Dermis microvascular lymphatic vessel endothelial cell (primary cell): Measurements from ENCODE around the gene SH3RF3. TPM values are rescaled to one million over a fixed set of nuclear protein-coding genes. Genes with fewer than 3 reads are reported as not detected.
A peak's percentile ranks its signal among the peaks of the same experiment; 100 is the strongest.

Experiments used
- DNase-seq, 2 donors: peaks; one replicate each; pipeline versions ENCODE4 v3.0.0 to v3.0.0-alpha.2; 2010; ENCODE audit warnings: low read depth in 2 of 2
- total RNA-seq: library from RNA; depleted of rRNA; stranded (reverse); fragments of >200 nt; gene quantifications from 2 replicates; pipeline ENCODE4 v1.2.1, GENCODE V29; 2014

The SH3RF3 gene
- total RNA-seq, 1 donor from 2014 or later, result 4.5 TPM

- DNase-seq, result no peak
These were observed 243.6 kb downstream of the SH3RF3 start for GRCh38 chr2:109372614-109373013.

DNA sequence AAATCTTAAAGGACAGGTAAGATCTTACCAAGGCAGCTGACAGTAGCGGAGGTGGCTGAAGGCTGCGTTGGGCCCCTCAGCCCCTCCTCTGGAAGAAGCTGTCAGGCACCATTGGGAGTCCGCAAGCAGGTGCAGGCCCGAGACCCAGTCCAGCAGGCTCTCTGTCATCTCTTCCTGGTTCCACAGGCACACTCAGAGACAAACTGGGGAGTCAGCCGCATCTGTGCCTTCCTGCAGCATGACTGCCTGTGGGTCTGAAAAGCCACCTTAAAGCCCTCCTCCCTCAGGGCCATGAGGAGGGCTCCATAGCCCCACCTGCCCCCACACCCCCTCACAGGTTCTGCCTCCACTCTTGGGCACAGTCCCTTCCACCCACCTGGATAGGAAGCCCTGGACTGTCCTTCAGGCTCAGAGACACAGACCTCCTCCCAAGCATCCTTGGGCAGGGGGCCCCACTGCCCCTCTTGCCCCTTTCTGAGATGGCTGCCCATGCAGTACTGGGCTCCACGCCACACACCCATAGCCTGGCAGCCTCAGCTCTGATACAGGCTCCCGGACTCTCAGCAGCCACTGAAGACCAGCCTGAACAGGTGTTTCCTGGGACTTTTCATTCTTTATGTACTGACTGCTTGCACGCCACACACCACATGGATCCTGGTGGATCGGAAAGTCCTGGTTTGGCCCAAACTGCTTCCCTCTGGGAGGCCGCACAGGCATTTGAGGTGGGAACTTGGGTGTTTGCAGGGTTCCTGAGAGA is 245.0 kb downstream of the SH3RF3 start:
- no peak for DNase-seq

- DNase-seq, result no peak
These were observed 245.6 kb downstream of the SH3RF3 start for GRCh38 chr2:109374548-109375130.

DNA sequence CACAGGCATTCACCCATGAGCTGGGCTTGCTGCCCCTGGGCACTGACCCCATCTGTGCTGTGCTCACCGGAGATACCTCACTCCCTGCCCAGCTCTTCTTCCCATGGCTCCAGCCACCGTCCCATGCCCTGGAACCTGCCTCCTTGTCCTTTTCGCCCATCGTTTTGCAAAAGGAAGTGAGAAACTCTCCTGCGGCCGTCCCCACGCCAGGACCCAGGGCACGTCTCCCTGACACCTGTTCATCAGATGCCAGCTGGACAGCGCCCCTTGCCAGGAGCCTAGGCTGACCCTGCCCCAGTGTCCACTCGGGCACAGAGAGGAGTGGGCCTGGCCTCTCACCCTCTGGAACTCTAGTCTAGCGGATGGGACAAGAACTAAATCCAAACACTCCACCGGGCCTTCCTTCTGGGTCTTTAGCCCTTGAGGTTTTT is 246.1 kb downstream of the SH3RF3 start:
- no peak for DNase-seq

GRCh38 chr2:109375656-109376055 is 246.7 kb downstream of the SH3RF3 start:
- no peak for DNase-seq

- DNase-seq, result no peak
These were observed 247.1 kb downstream of the SH3RF3 start for GRCh38 chr2:109376115-109376514.

DNA sequence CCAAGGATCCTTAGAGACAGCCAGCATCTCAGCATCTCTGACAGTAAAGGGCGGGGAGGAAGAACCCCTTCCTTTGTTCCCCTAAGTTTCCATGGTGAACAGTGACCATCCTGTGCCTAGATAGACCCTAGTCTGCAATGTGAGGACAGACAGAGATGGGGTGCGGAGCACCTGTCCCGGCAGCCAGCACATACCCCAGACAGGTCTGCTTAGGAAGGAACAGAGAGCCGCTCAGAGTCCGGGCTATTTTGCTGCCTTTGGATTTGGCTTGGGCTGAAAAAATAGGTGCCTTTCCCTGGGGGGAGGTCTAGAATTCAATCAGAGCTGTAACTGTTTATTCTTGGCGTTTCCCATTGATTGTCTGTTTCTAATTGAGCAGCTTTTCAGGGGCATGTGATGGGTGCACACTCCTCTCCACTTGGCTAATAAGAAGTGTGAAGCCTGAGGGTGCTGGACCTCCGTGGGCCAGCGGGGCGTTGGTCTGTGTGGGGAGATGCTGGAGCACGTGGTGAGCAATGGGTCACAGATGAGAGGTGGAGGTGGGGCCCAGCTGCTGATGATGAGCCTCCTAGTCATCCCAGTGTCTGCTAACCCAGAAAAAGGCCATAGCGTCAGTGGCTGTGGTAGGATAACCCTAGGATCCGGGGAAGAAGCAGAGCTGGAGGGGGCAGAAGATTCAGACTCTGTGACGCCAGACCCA is 247.9 kb downstream of the SH3RF3 start:
- no peak for DNase-seq

DNA sequence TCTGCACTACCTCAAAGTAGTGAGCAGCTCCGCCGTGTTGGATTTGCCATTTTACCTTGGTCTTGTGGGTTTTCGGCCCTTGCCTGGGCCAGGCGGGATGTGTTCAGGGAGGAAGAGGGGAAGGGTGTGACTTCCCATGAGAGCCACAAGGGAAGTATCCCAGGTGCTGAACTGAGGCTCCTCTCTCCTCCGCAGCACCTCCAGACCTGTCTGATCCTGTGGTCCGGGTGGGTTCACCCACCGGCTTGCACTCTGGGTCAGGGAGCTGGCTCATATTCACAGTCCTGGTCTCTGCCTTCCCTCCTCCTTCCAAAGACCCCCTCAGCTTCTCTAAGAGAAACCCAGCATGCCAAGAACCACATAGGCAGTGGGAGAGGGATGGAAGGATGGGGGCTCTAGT is 249.0 kb downstream of the SH3RF3 start:
- no peak for DNase-seq

DNA sequence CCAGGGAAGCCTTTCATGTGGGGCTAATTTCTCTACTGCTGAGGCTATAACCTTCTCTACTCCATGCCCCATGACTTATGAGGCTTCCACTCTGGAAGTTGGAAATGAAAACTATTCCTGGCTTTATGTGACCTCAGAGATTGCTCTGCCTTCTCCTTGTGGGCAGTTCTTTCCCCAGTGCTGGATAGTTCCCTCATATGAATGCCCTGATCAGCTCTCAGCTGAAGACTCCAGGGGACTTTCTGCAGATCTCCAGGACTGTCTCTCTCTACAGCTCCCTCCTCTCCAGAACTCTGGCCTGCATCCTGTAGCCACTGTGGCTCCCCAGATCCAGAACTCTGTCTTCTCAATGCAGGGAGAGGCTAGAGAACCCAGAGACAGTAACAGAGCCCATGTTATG is 249.7 kb downstream of the SH3RF3 start:
- DNase-seq, result no peak

DNA sequence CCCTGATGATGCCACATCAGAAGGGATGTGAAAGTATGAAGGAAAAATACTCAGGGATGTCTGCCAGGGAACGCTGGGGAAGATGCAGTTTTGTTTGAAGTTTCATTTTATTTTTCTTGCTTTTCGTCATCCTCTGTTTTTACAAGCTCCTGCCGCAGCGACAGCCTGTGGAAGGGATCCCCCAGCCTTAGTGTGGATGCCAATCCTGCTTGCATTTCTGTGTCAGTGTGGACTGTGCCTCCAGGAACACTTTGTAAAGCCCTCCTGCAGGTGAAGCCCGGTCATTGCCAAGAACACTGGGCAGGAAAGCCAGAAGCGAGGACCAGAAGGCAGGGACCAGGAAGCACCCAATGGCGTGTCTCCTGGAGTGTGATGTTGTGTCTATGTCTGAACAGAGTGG is 250.5 kb downstream of the SH3RF3 start:
- no peak for DNase-seq

- DNase-seq, result peak in 1 of 2 donors; percentile 34
These were observed 251.7 kb downstream of the SH3RF3 start for GRCh38 chr2:109380502-109381326.

DNA sequence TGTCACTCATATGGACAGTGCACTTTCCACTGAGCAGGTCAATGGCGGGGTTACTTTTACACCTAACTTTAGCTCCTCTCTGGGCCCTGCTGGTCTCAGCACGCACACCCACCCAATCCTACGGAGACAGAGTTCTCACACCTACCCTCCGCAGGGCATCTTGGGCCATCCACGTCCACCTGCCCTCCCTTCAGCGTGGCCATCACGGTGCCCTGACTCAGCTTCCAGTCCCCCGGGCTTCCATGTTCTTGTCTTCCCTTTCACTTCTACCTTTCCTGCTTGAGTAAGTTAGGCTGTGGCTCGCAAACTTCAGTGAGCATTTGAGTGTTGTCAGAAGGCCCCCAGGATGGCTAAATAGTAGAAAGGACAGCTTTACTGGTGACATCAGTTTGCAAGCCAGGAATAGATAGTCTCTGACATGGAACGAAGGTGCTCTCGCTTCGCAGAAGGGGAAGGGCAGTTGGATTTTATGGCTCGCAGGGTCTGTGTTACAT is 252.4 kb downstream of the SH3RF3 start:
- DNase-seq, result no peak

DNA sequence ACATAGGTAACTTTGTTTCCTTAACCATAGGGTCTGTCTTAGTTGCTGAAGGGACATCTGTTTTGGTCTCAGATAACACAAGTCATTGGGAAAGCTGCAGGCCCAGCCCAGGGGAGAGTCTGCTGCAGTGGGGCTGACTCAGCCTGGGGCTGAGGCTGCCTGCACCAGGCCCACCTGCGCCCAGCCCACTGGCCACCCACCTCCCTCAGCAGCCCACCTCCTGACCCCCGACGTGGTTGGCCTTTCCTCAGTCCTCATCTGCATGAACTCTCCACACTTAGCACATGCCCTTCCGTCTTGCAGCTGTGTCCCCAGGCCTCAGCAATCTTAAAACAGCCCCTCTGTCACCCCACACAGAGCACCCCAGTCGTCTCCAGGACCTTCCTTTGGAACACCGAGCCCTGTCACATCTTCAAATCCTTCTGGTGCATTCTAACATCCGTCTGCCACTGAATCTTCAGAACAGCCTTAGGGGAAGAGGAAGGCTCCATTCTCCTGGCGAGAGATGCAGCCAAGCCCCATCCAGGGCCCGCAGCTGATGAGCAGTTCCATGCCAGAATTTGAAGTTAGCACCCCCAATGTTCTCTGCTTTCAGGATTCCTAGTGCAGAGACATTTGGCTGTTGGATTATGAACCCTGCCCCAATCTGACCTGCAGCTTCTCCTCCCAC is 253.4 kb downstream of the SH3RF3 start:
- DNase-seq, result no peak

- peak in 1 of 2 donors; percentile 56 for DNase-seq
These were observed 253.9 kb downstream of the SH3RF3 start for GRCh38 chr2:109382951-109383350.

DNA sequence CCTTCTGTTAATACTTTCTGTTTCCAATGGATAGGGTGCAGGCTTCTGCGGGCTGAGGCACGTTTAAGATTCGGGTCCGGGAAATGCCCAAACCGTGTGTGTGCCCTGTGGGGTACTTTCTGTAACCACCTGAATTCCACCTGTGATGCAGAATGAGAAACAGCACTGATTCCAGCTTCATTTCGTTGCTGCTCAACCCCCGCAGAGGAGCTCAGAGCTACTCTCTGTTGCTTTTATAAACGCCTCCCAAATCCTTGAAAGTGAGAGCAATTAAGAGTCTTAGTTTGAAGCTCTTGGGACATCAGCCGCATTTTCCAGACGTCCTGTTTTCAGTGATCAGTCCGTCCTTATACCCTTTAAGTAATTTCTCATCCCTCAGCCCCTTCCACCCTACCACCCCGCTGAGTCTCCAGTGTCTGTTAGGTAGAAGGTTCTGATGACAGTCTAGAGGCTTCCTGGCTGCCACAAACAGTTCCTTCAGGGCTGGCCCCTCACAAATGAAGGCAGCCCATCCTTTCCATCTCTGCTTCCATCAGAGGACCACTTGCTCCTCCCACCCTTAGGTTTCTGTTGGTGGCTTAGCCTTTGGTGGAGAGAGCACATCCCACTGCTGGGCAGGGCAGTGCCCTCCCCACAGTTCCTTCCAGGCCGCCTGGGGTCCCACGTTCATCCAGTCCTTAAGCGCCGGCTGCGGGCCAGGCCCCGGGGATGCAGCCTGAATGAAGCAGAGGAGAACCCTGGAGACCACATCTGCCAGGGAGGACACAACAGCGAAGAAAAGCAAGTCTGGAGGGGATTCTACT is 254.7 kb downstream of the SH3RF3 start:
- DNase-seq, result no peak

DNA sequence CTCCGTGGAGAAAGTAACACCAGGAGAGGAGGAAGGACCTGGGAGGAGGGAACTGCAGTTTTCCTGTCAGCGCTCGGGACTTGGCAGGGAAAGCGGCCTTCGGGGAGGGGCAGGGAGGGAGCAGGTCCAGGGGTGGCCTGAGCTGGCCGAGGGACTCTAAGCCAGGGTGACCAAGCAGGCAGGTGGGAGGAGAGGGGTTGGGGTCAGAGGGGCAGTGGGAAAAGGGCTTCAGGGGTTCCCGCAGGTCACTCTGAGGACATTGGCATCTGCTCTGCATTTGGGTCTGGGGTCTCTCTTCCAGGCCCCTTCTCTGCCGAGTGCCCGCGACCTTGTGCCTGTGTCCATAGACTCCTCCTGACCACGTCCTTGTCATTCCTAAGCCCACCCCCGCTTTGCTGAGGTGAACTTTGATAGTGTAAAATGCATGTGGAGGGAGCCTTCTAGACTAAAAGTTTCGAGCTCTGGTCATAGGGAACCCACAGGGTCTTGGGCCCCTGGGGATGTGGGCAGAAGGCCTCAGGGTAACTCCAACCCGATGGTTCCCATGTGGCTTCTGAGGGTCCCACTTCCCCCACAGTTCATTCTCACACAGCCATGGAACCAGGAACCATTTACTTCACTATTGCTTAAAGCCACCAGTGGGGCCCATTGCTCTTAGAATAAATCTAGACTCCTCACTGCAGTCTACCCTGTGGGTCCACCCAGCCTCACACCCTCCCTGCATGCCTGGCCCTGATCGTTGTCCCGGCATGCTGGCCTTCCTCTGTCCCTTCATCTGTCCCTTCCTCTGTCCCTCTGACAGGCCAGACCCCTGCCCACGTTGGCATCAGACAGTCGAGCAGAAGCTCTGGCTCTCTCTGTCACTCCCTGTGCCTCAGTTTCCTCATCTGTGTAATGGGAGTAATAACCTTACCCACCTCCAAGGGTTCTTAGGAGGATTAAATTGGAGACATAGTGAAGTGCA is 255.6 kb downstream of the SH3RF3 start:
- DNase-seq, result peak in 1 of 2 donors; percentile 18

- DNase-seq, result no peak
These were observed 256.5 kb downstream of the SH3RF3 start for GRCh38 chr2:109385506-109385905.

- no peak for DNase-seq
These were observed 257.1 kb downstream of the SH3RF3 start for GRCh38 chr2:109386004-109386695.
